H1 (cell line): Measurements from ENCODE around the gene SIRT6. TPM values are rescaled to one million over a fixed set of nuclear protein-coding genes. Genes with fewer than 3 reads are reported as not detected.
A peak's percentile ranks its signal among the peaks of the same experiment; 100 is the strongest.

ENCODE experiments used
- CTCF ChIA-PET: fragments of 300-600 bp; sonication (Branson Sonifier 250); formaldehyde crosslinking; loops from one replicate; lab custom pipeline; 2021; ENCODE audit not compliant: partially characterized antibody; lab: Charles Lee
- POLR2A ChIA-PET: fragments of 300-600 bp; sonication (Branson Sonifier 250); formaldehyde crosslinking; loops from one replicate; lab custom pipeline; 2021; ENCODE audit warnings: inconsistent platforms; ENCODE audit not compliant: partially characterized antibody; lab: Charles Lee
- DNase-seq, 2 experiments: peaks; one replicate each; pipeline versions ENCODE4 v3.0.0 to v3.0.0-alpha.2; 2010 to 2022; ENCODE audit warnings: low spot score in 2 of 2, low read depth in 1 of 2, mixed read lengths in 1 of 2
- FAIRE-seq: peaks from 2 replicates; lab custom pipeline; 2011; peaks lifted over from hg19 to GRCh38; lab: Jason Lieb, UNC
- H2AFZ ChIP-seq: 2 replicates; pipeline ENCODE4 v1.8.1; 2012; ENCODE audit warnings: low read length, inconsistent platforms
- H2AK5ac ChIP-seq: 2 replicates; pipeline ENCODE4 v1.6.1; 2013; ENCODE audit warnings: low read depth, low read length
- H2BK120ac ChIP-seq: replicated peaks from 2 replicates; pipeline ENCODE3; 2013; ENCODE audit warnings: low read depth, low read length, inconsistent platforms
- H2BK12ac ChIP-seq: 2 replicates; pipeline ENCODE4 v1.6.1; 2013; ENCODE audit warnings: low read depth, low read length
- H2BK15ac ChIP-seq: 2 replicates; pipeline ENCODE4 v1.6.1; 2013; ENCODE audit warnings: low read length
- H2BK20ac ChIP-seq: 2 replicates; pipeline ENCODE4 v1.6.1; 2013; ENCODE audit warnings: low read length
- H2BK5ac ChIP-seq: 2 replicates; pipeline ENCODE4 v1.6.1; 2013; ENCODE audit warnings: low read depth, low read length
- H3K14ac ChIP-seq: 2 replicates; pipeline ENCODE4 v1.6.1; 2013; ENCODE audit warnings: inconsistent platforms; ENCODE audit not compliant: insufficient read length
- H3K18ac ChIP-seq: 2 replicates; pipeline ENCODE4 v1.6.1; 2013; ENCODE audit warnings: low read length; ENCODE audit errors: extremely low read depth
- H3K23ac ChIP-seq: 2 replicates; pipeline ENCODE4 v1.6.1; 2013; ENCODE audit warnings: inconsistent platforms; ENCODE audit not compliant: insufficient read length
- H3K23me2 ChIP-seq: 2 replicates; pipeline ENCODE4 v1.6.1; 2013; ENCODE audit warnings: low read depth, low read length
- H3K27ac ChIP-seq: 2 replicates; pipeline ENCODE4 v1.6.1; 2011; ENCODE audit warnings: low read depth, low read length, inconsistent platforms
- H3K27me3 ChIP-seq, 4 experiments: replicated peaks in 1 of 4; 1 replicate in 1 of 4; 2 replicates in 3 of 4; pipeline versions ENCODE4 v1.6.1 to v1.8.1; 2011 to 2013; ENCODE audit warnings: low read length in 3 of 4, mild to moderate bottlenecking in 3 of 4, inconsistent platforms in 2 of 4, mixed read lengths in 2 of 4, moderate library complexity in 1 of 4; ENCODE audit not compliant: control insufficient read depth in 3 of 4, insufficient read depth in 3 of 4; ENCODE audit errors: extremely low read depth in 1 of 4
- H3K36me3 ChIP-seq, 4 experiments: 2 replicates each; pipeline versions ENCODE4 v1.6.1 to v1.8.1; 2011 to 2013; ENCODE audit warnings: mild to moderate bottlenecking in 4 of 4, low read length in 3 of 4, moderate library complexity in 2 of 4, control low read depth in 1 of 4, inconsistent platforms in 1 of 4; ENCODE audit not compliant: insufficient read depth in 4 of 4, control insufficient read depth in 2 of 4
- H3K4ac ChIP-seq: replicated peaks from 2 replicates; pipeline ENCODE3; 2013; ENCODE audit warnings: low read length, low read depth, mixed read lengths, inconsistent platforms; ENCODE audit not compliant: insufficient read length
- H3K4me1 ChIP-seq, 4 experiments: replicated peaks in 1 of 4; 1 replicate in 1 of 4; 2 replicates in 3 of 4; pipeline versions ENCODE4 v1.6.1 to v1.8.1; 2011 to 2013; ENCODE audit warnings: low read length in 3 of 4, inconsistent platforms in 2 of 4, mixed read lengths in 1 of 4; ENCODE audit not compliant: insufficient read depth in 4 of 4, control insufficient read depth in 3 of 4
- H3K4me2 ChIP-seq, 2 experiments: 2 replicates each; pipeline versions ENCODE4 v1.6.1 to v1.8.1; 2011 to 2013; ENCODE audit warnings: low read depth in 2 of 2, low read length in 2 of 2, control low read depth in 1 of 2, inconsistent platforms in 1 of 2, mild to moderate bottlenecking in 1 of 2; ENCODE audit not compliant: insufficient read depth in 1 of 2
- H3K4me3 ChIP-seq, 4 experiments: fragments of 200-600, 300-600 bp in 1 of 4; sonication (generic), shearing (Covaris generic), sonication (Bioruptor Twin) in 1 of 4; 2 replicates each; pipeline versions ENCODE4 v1.5.1 to v1.8.1; 2011 to 2016; ENCODE audit warnings: low read length in 4 of 4, low read depth in 3 of 4, control low read depth in 2 of 4, inconsistent platforms in 2 of 4, mild to moderate bottlenecking in 2 of 4, mixed read lengths in 1 of 4, moderate library complexity in 1 of 4; ENCODE audit not compliant: insufficient read depth in 2 of 4; ENCODE audit errors: extremely low read depth in 1 of 4
- H3K56ac ChIP-seq: replicated peaks from 2 replicates; pipeline ENCODE3; 2013; ENCODE audit warnings: low read depth, mild to moderate bottlenecking, mixed read lengths, low read length, inconsistent platforms; ENCODE audit not compliant: insufficient read length
- H3K79me1 ChIP-seq: 2 replicates; pipeline ENCODE4 v1.6.1; 2013; ENCODE audit warnings: low read depth, low read length, control low read depth
- H3K79me2 ChIP-seq, 2 experiments: 2 replicates each; pipeline versions ENCODE4 v1.6.1 to v1.8.1; 2012 to 2013; ENCODE audit warnings: low read length in 2 of 2, mild to moderate bottlenecking in 2 of 2, inconsistent platforms in 1 of 2; ENCODE audit not compliant: insufficient read depth in 2 of 2, control insufficient read depth in 1 of 2
- H3K9ac ChIP-seq, 4 experiments: replicated peaks in 1 of 4; 1 replicate in 1 of 4; 2 replicates in 3 of 4; pipeline versions ENCODE4 v1.6.1 to v1.8.1; 2011 to 2013; ENCODE audit warnings: low read depth in 3 of 4, low read length in 3 of 4, control low read depth in 2 of 4, mild to moderate bottlenecking in 2 of 4, moderate library complexity in 2 of 4, inconsistent platforms in 1 of 4; ENCODE audit errors: extremely low read depth in 1 of 4
- H3K9me3 ChIP-seq, 2 experiments: 2 replicates each; pipeline versions ENCODE4 v1.6.1 to v1.8.1; 2012 to 2013; ENCODE audit warnings: mild to moderate bottlenecking in 2 of 2, moderate library complexity in 2 of 2, control low read depth in 1 of 2, inconsistent platforms in 1 of 2, low read depth in 1 of 2, low read length in 1 of 2, mixed read lengths in 1 of 2; ENCODE audit not compliant: insufficient read depth in 2 of 2
- H4K20me1 ChIP-seq, 2 experiments: replicated peaks in 1 of 2; 2 replicates each; pipeline versions ENCODE3 to v1.8.1; 2011 to 2013; ENCODE audit warnings: inconsistent platforms in 2 of 2, low read length in 2 of 2, mild to moderate bottlenecking in 1 of 2; ENCODE audit not compliant: insufficient read depth in 2 of 2, control insufficient read depth in 1 of 2
- H4K5ac ChIP-seq: 2 replicates; pipeline ENCODE4 v1.6.1; 2013; ENCODE audit warnings: low read length, low read depth, mixed read lengths, inconsistent platforms; ENCODE audit not compliant: insufficient read length
- H4K8ac ChIP-seq: 2 replicates; pipeline ENCODE4 v1.8.0; 2013; ENCODE audit warnings: mild to moderate bottlenecking, moderate library complexity, low read length, inconsistent platforms; ENCODE audit not compliant: insufficient read depth; ENCODE audit errors: extremely low read depth
- H4K91ac ChIP-seq: replicated peaks from 2 replicates; pipeline ENCODE3; 2013; ENCODE audit warnings: low read length, mixed read lengths, inconsistent platforms; ENCODE audit not compliant: insufficient read length
- EP300 ChIP-seq, 2 experiments: IDR thresholded peaks; 1 replicate in 1 of 2; 2 replicates in 1 of 2; pipeline ENCODE4 v1.6.1; 2011 to 2012; ENCODE audit warnings: low read depth in 2 of 2, low read length in 2 of 2, mild to moderate bottlenecking in 2 of 2, borderline replicate concordance in 1 of 2, inconsistent platforms in 1 of 2, moderate library complexity in 1 of 2
- EZH2 ChIP-seq: fragments of 200-600 bp; sonication (generic); IDR thresholded peaks from 2 replicates; pipeline ENCODE4 v1.7.1; 2012; ENCODE audit warnings: low read depth, mild to moderate bottlenecking, moderate library complexity, low read length, inconsistent platforms; ENCODE audit not compliant: severe bottlenecking
- JUN ChIP-seq: IDR thresholded peaks from 2 replicates; pipeline ENCODE4 v1.6.1; 2011; ENCODE audit warnings: low read depth, mild to moderate bottlenecking, improper control_type of control experiment, low read length
- KDM5A ChIP-seq: fragments of 200-600 bp; IDR thresholded peaks from 2 replicates; pipeline ENCODE4 v1.7.1; 2012; ENCODE audit warnings: mild to moderate bottlenecking, low read length, inconsistent platforms, mixed read lengths
- MAX ChIP-seq: IDR thresholded peaks from 2 replicates; pipeline ENCODE4 v1.6.1; 2012; ENCODE audit warnings: inconsistent platforms
- RAD21 ChIP-seq, 2 experiments: IDR thresholded peaks in 1 of 2; conservative IDR thresholded peaks in 1 of 2; 2 replicates each; pipeline ENCODE4 v1.6.1; 2011; ENCODE audit warnings: low read depth in 2 of 2, low read length in 2 of 2, improper control_type of control experiment in 1 of 2, inconsistent platforms in 1 of 2, mild to moderate bottlenecking in 1 of 2, moderate library complexity in 1 of 2
- RBBP5 ChIP-seq: IDR thresholded peaks from 2 replicates; pipeline ENCODE4 v1.7.1; 2012; ENCODE audit warnings: low read depth, mild to moderate bottlenecking, inconsistent platforms, low read length, moderate library complexity, borderline replicate concordance
- RFX5 ChIP-seq: IDR thresholded peaks from 2 replicates; pipeline ENCODE4 v1.6.1; 2011; ENCODE audit warnings: low read depth, low read length, improper control_type of control experiment, borderline replicate concordance
- SAP30 ChIP-seq: fragments of 300-600 bp; sonication (generic); IDR thresholded peaks from 2 replicates; pipeline ENCODE4 v1.7.1; 2012; ENCODE audit warnings: low read length, moderate library complexity, mild to moderate bottlenecking, inconsistent platforms; ENCODE audit not compliant: insufficient read depth, insufficient replicate concordance
- TEAD4 ChIP-seq: IDR thresholded peaks from 2 replicates; pipeline ENCODE4 v1.6.1; 2012; ENCODE audit warnings: low read depth, low read length, inconsistent platforms, mixed read lengths
- YY1 ChIP-seq: IDR thresholded peaks from 2 replicates; pipeline ENCODE4 v1.6.1; 2011; ENCODE audit warnings: low read depth, mild to moderate bottlenecking, low read length
- WGBS, 2 experiments: shearing (Covaris generic) in 1 of 2; methylation state at CpG; one replicate each; pipeline versions ENCODE4 v1.1.6 to v1.1.7; 2013 to 2015; ENCODE audit warnings: low lambda C conversion rate in 2 of 2, mixed read lengths in 2 of 2, inconsistent platforms in 1 of 2, low coverage in 1 of 2, missing lambda C conversion rate in 1 of 2; ENCODE audit not compliant: insufficient replicate concordance in 2 of 2, insufficient coverage in 1 of 2, insufficient read length in 1 of 2; ENCODE audit errors: extremely low coverage in 1 of 2, missing lambda C conversion rate in 1 of 2; 5-methylcytosine and 5-hydroxymethylcytosine counted together
- polyA plus RNA-seq, 7 experiments: library from polyadenylated mRNA; depleted of rRNA in 3 of 7; stranded (reverse) in 5 of 7; unstranded in 2 of 7; fragments of >200 nt in 5 of 7; fragments of 200-250 nt in 2 of 7; gene quantifications; 1 replicate in 5 of 7; 2 replicates in 1 of 7; 4 replicates in 1 of 7; pipeline versions ENCODE4 v1.2.1 to v1.2.3, GENCODE V29; 2011 to 2013; ENCODE audit warnings: missing spikeins in 2 of 7, mixed read lengths in 2 of 7
- total RNA-seq: library from RNA; stranded (reverse); fragmentation: NEBNext Ultra II Directional; extraction: Animal tissue kit (Norgen Biotek cat#: 25700); gene quantifications from 2 replicates; pipeline ENCODE4 v1.2.1, GENCODE V29; 2021

The SIRT6 gene
- total and polyA plus RNA-seq, 2 of the 8 experiments (the other 6 are each of a cell fraction or from before 2014, with no cell fraction given) = 25.2 to 27.0 TPM

DNA sequence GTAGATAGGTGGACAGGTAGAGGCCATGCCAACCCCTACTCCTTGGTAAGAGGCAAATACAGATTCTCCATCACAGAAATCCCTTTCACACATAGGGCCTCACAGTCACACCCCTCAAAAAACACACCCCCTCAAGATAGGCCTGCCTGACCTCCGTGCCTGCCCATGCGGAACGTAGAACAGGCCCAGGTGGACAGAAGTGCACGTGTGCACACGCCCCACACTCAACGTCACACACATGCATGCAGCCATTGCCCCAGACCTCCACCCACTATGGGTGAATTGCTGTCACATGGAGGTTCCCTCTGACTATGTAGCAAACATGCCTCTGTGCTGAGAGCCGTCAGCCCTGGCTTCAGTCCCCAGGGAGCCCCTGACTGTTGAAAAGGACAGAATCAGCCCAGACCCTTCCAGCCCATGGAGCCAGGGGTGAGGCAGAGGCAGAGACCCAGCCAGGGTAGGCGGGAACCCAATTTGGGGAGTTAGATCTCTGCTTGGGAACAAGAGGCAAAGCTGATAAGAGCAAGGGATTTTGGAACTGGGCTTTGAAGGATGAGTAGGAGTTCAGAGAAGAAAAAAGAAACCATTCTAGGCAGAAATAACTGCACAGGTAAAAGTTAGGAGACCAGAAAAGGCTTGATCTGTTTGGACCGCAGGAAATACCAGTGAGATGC, 3.2 kb upstream of the SIRT6 start:
- no peaks in the 10 kb centered on the region; a peak in 1 of 4 replicates for H3K79me2 ChIP-seq
- no peak overlapping the region for H3K27ac ChIP-seq
- no peak overlapping the region; the same call in 1 of the 2 replicates for H2AK5ac ChIP-seq
- ChIA-PET POLR2A (no interaction called here), CTCF (no interaction called here)
- no peaks in the 10 kb centered on the region; a peak in 1 of 8 replicates for H3K36me3 ChIP-seq
- peaks cover 2% of the 10 kb centered on the region; the same call in 1 of the 2 replicates for H3K79me1 ChIP-seq
- H4K5ac ChIP-seq = no peak overlapping the region
- peaks cover 0 to 1% of the 10 kb centered on the region in 2 experiments for H4K20me1 ChIP-seq
- 0 out of 2 replicates have a peak overlapping the region, but pooled peaks have one; percentile 15 for H4K8ac ChIP-seq
- H3K4me1 ChIP-seq = peaks cover 0 to 3% (median under 1%) of the 10 kb centered on the region in 4 experiments; a peak in 3 of 7 replicates
- WGBS, 2 experiments = 89% methylated on average over 9 of the region's 9 CpGs; no CpG with 5 or more reads in 1 of the 2 experiments
- peaks cover 13% of the 10 kb centered on the region for H3K23me2 ChIP-seq
- no peak overlapping the region for H3K4me3 ChIP-seq
- H3K4me2 ChIP-seq = no peak overlapping the region
- 0 out of 2 replicates have a peak overlapping the region, but pooled peaks have one; percentile 60 for H2BK5ac ChIP-seq
- no peak overlapping the region for H3K14ac ChIP-seq
- H3K27me3 ChIP-seq = 0 out of 7 replicates have a peak, but pooled peaks cover 0 to 2% (median 0%) of the 10 kb centered on the region in 4 experiments
- FAIRE-seq = no peak
- H3K18ac ChIP-seq = no peak overlapping the region
- H4K91ac ChIP-seq = no peak overlapping the region
- DNase-seq = no peak
- no peak overlapping the region for H3K56ac ChIP-seq
- no peak overlapping the region for H3K9ac ChIP-seq
- no peaks in the 10 kb centered on the region for H3K9me3 ChIP-seq
- H2BK15ac ChIP-seq = peak overlapping the region; percentile 75; the same call in 1 of the 2 replicates
- no peak overlapping the region for H3K4ac ChIP-seq
- H2BK20ac ChIP-seq = no peak overlapping the region
- no peak overlapping the region for H3K23ac ChIP-seq
- H2BK120ac ChIP-seq = no peak overlapping the region
- peak overlapping the region; percentile 52; the same call in 1 of the 2 replicates for H2BK12ac ChIP-seq
- H2AFZ ChIP-seq = no peak overlapping the region
- TF ChIP-seq KDM5A = no peak
- TF ChIP-seq RFX5 = no peak
- TF ChIP-seq MAX = no peak
- TF ChIP-seq EZH2 = no peak
- TF ChIP-seq TEAD4 = no peak
- TF ChIP-seq SAP30 = no peak
- no peak for TF ChIP-seq RBBP5
- no peak for TF ChIP-seq YY1
- no peak for TF ChIP-seq JUN
- no peak for TF ChIP-seq RAD21 (IDR thresholded peaks at IDR 0.05 in 1 of 2, conservative IDR thresholded peaks at IDR 0.05 in 1 of 2; ENCODE audit: low read depth in 2 of 2, low read length in 2 of 2)
- no peak for TF ChIP-seq EP300 (IDR thresholded peaks at IDR 0.05; ENCODE audit: borderline replicate concordance in 1 of 2, low read depth in 2 of 2, low read length in 2 of 2)
